Stimulated activated memory B cell treated with anti-CD40 and anti-IgM and Interleukin-4, amounts not matched to agents 10 μg/mL and 1 μg/mL and 100 μg/mL, for 72 hours (primary cell): ENCODE data around the gene C2orf68.
"Not testable (repeated sequence)": the region's sequence is repeated elsewhere in the genome, so short reads cannot be mapped to it uniquely, and the experiment has no call there.

Experiments
- ATAC-seq: fragments of 150-1000 bp; cut with Tn5 transposase; 2 replicates; pipeline ENCODE4 v1.10.0; 2021
- H3K27ac Mint-ChIP-seq: one replicate; pipeline ENCODE4 v1.8.0; 2022; ENCODE audit warnings: mild to moderate bottlenecking, mixed read lengths
- H3K27me3 Mint-ChIP-seq: one replicate; pipeline ENCODE4 v1.8.0; 2022; ENCODE audit warnings: mixed read lengths
- H3K36me3 Mint-ChIP-seq: one replicate; pipeline ENCODE4 v1.8.0; 2022; ENCODE audit warnings: mixed read lengths
- H3K4me1 Mint-ChIP-seq: one replicate; pipeline ENCODE4 v1.8.0; 2022; ENCODE audit warnings: mixed read lengths
- H3K4me3 Mint-ChIP-seq: one replicate; pipeline ENCODE4 v1.8.0; 2022; ENCODE audit warnings: mild to moderate bottlenecking, moderate library complexity, mixed read lengths
- H3K9me3 Mint-ChIP-seq: one replicate; pipeline ENCODE4 v1.8.0; 2022; ENCODE audit warnings: mixed read lengths

Gene C2orf68

GRCh38 chr2:85560403-85560726, 51.5 kb downstream of the C2orf68 start:
- H3K36me3 Mint-ChIP-seq = peaks cover 19% of the 10 kb centered on the region

GRCh38 chr2:85558160-85558559, 53.7 kb downstream of the C2orf68 start:
- Mint-ChIP-seq H3K27me3 (no peaks in the 10 kb centered on the region), H3K4me3 (no peak overlapping the region), H3K4me1 (peaks cover 41% of the 10 kb centered on the region), H3K36me3 (peaks cover 36% of the 10 kb centered on the region), H3K9me3 (no peaks in the 10 kb centered on the region), H3K27ac (no peak overlapping the region)
- ATAC-seq = no peak

More at GRCh38 chr2:85560403-85560726, 51.5 kb downstream of the C2orf68 start:
- H3K27me3 Mint-ChIP-seq, H3K9me3 Mint-ChIP-seq, ATAC-seq: not testable (repeated sequence)
- Mint-ChIP-seq H3K4me1 (peaks cover 51% of the 10 kb centered on the region), H3K4me3 (peak overlapping the region; percentile 96), H3K27ac (peak overlapping the region; percentile 97)

- Mint-ChIP-seq H3K36me3 (peaks cover 46% of the 10 kb centered on the region), H3K4me1 (peaks cover 38% of the 10 kb centered on the region), H3K9me3 (no peaks in the 10 kb centered on the region), H3K27ac (no peak overlapping the region), H3K27me3 (no peaks in the 10 kb centered on the region), H3K4me3 (no peak overlapping the region)
- ATAC-seq = no peak
Observed at GRCh38 chr2:85557130-85557529, 54.7 kb downstream of the C2orf68 start.
